GM21528 (cell line): ENCODE measurements around the gene COPZ1.
"Not testable (repeated sequence)": the region's sequence is repeated elsewhere in the genome, so short reads cannot be mapped to it uniquely, and the experiment has no call there.

Experiments used
- ATAC-seq: cut with Tn5 transposase; IDR thresholded peaks from one replicate; pipeline ENCODE4 v1.9.1; 2021; ENCODE audit warnings: mild to moderate bottlenecking, moderate library complexity; ENCODE audit not compliant: unreplicated experiment, low FRiP score

COPZ1 gene

GRCh38 chr12:54324617-54325441, at the start of gene COPZ1:
TSS of gene COPZ1 (plus strand) at chr12:54325131. CDS start at chr12:54325164, 33 bp downstream.
- peak; percentile 98 for ATAC-seq

GRCh38 chr12:54276368-54276767, 48.6 kb upstream of the COPZ1 start:
- ATAC-seq: no peak

GRCh38 chr12:54277823-54278276, 47.1 kb upstream of the COPZ1 start:
- no peak for ATAC-seq

GRCh38 chr12:54279227-54279631, 45.7 kb upstream of the COPZ1 start:
- ATAC-seq: no peak

GRCh38 chr12:54279632-54280467, 45.1 kb upstream of the COPZ1 start, which contains the start of gene CBX5:
TSS of gene CBX5 (minus strand) at chr12:54280122. CDS start at chr12:54257650, 22,472 bp downstream.
- peak; percentile 67 for ATAC-seq

- peak; percentile 88 for ATAC-seq
Observed at GRCh38 chr12:54280468-54281260, 44.3 kb upstream of the COPZ1 start, which contains the start of gene HNRNPA1. TSS of gene HNRNPA1 (plus strand) at chr12:54280726. CDS start at chr12:54280808, 82 bp downstream.

- not testable (repeated sequence) for ATAC-seq
Observed at GRCh38 chr12:54281261-54281638, 43.7 kb upstream of the COPZ1 start.

- ATAC-seq: not testable (repeated sequence)
Observed at GRCh38 chr12:54281694-54282093, 43.2 kb upstream of the COPZ1 start.

GRCh38 chr12:54282949-54283593, 41.9 kb upstream of the COPZ1 start:
- no peak for ATAC-seq

GRCh38 chr12:54284070-54284780, 40.7 kb upstream of the COPZ1 start:
- ATAC-seq: not testable (repeated sequence)

- no peak for ATAC-seq
Observed at GRCh38 chr12:54285150-54286041, 39.5 kb upstream of the COPZ1 start.

- no peak for ATAC-seq
Observed at GRCh38 chr12:54286042-54287030, 38.6 kb upstream of the COPZ1 start.

GRCh38 chr12:54287261-54288157, 37.4 kb upstream of the COPZ1 start:
- ATAC-seq: no peak

- no peak for ATAC-seq
Observed at GRCh38 chr12:54292083-54292930, 32.6 kb upstream of the COPZ1 start.

- no peak for ATAC-seq
Observed at GRCh38 chr12:54292931-54293241, 32.0 kb upstream of the COPZ1 start.
